HG03135 (cell line): ENCODE results near the gene PTPRM.

ENCODE experiments used
- ATAC-seq: cut with Tn5 transposase; IDR thresholded peaks from one replicate; pipeline ENCODE4 v1.9.1; 2021; ENCODE audit warnings: mild to moderate bottlenecking, moderate library complexity; ENCODE audit not compliant: unreplicated experiment

The PTPRM gene

DNA sequence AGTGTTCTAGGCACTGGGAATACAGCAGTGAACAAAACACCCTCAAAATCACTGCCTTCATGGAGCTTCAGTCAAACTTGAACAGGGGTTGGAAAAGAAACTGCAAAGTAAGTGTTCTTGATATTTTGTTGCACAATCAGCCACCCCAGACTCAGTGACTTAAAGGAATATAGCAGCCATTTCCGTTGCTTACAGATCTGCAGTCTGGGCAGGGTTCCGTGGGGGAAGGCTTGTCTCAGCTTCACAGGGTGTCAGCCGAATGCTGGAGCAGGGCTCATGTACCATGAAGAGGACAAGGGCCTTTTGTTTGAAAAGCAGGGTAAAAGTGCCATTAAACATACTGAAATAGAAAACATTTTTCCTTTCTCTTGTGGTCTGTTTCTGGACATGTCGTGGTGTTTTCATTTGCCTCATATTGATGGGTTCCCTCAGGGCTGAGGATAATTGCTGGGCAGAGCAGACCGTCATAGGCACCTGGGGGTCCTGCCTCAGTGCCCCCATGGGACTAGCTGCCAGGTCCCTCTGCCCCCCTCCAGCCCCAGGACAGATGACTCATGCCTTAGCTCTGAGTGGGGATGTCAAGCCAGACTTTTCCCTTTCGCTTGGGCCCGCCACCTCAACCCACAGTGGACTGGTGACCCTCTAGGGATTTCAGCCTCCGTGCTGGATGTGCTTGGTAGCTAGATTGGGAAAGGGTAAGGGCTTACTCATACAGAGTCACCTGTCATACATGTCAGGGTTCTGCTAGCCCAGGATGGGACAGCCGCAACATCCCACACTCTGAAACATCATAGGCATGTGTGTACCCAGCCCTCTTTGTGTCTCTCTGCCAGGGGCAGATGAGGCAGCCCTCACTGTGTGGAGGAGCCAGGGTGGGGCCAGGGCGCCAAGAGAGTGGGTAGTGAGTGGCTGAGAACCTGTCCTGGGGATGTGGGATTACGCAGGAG, 96.5 kb downstream of the PTPRM start:
- ATAC-seq = no peak

DNA sequence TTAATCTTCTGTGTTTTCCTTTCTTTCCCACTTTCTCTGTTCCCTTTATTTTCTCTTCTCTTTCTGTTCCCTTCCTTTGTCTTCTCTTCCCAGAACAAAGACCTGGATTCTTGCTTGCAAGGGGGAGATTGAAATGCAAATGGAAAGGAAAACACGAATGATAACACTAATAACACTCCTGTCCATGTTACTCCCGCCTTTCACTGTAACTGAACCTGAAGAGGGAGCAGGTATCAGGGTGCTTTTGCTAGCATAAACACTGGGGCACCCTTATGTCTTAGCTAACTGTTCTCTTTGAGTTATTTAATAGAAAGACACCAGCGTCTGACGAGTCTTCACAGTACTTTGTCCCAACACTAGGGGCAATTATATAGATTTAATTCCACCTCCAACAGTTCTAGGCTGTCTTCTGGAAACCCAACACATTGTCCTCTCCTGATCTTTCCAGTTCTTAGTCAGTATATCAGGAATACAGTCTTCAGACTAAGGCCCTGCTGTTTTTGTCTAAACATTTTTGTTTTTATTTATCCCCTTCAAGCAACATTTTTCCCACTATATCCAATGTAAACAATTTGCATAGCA, 99.2 kb downstream of the PTPRM start:
- ATAC-seq = no peak

DNA sequence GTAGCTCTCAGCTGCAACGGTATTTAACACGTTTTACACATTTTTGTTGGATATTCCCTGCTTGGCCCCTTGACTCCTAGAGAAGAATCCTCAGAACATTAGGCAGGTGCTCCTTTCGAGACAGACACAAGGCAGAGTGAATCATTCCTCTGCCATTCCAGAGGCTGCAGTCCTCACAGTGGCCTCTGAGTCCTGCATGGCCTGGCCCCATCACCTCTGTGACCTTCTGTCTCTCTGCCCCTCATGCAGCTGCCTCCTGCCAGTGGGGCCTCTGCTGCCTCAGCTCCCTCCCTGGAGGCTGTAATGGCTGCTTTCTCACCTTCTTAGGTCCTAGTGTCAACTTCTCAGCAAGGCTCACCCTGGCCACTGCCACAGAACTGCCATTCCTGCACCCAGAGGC, 101.3 kb downstream of the PTPRM start:
- ATAC-seq = no peak

DNA sequence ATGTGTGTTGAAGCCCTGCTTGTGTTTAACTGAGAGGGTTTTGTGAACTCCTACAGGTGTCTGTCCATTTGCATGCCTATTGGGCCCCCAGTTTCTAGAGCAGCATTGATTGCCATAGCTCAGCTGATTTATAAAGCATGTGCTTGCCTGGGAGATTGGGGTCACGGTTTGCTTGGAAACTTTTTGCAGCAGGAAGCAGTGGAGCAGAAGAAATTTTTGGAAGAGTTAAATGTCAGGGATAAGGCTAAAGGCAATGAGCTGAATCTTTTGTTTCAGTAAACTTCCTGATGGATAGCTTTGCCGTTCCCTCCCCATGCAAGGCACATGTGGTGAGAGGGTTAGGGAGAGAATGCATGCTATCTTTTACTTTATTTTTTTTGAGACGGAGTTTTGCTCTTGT, 102.2 kb downstream of the PTPRM start:
- no peak for ATAC-seq

DNA sequence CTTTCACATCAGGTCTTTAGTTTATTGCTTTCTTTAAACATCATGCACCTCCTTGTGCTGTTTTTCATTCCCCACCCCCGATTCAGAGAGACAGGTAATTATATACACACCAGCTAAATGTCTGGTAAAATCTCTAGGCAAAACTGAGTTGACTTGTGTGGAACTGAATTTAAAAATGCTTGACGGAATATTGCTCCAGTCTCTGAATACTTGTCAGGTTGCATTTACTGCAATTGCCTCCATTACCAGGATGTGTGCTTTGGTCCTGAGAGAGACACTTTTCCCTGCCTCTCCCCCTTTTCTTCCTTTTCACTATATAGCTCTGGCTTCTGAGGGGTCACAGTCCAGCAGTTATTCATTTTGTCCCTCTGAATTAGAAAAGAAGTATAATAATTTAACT, 104.0 kb downstream of the PTPRM start:
- no peak for ATAC-seq

DNA sequence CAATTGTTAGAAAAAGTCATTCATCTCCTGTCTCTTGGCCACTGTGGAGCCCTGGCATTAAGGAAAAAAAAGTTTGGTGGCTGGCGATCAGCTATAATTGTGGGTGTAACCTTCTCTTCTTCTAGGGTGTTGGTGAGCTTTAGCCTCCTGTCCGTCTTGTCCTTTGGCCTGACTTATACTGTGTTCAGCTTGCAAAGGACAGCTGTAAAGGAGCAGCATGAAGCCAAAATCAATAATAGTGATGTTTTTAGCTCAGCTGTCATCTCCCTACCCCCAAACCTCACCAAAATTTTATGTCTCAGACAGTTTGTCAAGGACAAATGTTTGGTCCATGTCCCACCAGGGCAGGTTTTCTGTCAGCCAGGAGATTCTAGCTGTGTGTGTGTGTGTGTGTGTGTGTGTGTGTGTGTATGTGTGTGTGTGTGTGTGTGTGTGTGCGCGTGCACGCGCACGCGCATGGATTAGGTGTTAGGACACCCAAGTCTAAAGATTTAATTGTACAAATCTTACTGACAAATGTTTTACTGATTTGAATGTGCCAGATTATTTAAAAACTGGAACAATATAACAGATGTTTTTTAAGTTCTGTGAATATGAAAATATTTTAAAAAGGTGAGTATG, 109.2 kb downstream of the PTPRM start:
- no peak for ATAC-seq

DNA sequence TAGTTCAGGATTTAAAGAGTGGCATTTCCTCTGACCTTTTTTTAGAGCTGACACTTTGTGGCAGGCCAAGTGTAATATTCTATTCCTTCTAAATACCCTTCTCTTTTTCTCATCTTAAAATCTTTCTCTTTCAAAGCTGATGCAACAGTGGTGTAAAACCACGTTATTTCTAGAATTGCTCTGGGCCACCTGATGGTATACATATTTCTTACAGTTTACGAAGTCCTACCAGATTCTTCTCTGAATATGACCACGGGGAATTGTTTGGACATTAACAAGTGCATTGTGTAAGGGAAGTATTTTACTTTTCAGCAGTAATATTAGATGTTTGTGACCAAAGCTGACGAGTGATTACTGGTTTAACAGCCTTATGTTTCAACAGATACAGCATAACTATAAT, 109.9 kb downstream of the PTPRM start:
- ATAC-seq = no peak

DNA sequence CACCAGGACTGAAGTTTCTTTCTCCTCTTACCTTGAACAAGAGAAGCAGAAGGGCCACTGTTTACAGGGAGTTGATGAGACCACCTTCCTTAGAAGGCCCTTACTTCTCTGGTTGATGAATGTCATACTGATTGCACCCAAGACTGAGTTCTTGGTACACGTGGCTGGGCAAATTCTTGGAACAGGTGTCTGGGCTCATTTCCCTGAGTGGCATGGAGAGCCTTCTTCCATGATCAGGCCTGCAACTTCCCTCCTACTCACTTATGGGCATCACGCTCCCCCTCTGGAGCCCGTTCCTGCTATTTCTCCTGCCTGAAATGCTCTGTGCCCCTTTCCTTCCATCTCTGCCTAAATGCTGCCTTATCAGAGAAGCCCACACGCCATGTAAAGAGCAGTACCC, 110.3 kb downstream of the PTPRM start:
- ATAC-seq = no peak

DNA sequence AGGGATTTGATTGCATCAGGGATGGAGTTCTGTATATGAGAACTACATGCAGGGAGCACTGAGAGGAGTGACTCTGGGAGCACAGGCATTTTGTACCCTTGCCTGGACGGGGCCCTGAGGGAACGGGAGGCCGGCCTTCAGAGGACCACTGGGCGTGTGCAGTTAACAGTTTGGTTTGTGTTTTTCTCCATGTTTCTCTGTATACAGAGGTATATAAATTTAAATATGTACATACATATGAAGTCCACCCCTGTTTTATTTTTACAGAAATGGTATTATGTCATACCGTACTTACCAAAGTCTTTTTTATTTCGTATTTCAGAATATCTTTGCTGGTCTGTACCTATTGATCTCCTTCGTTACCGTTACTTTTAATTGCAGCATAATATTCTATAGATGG, 111.3 kb downstream of the PTPRM start:
- ATAC-seq = no peak

DNA sequence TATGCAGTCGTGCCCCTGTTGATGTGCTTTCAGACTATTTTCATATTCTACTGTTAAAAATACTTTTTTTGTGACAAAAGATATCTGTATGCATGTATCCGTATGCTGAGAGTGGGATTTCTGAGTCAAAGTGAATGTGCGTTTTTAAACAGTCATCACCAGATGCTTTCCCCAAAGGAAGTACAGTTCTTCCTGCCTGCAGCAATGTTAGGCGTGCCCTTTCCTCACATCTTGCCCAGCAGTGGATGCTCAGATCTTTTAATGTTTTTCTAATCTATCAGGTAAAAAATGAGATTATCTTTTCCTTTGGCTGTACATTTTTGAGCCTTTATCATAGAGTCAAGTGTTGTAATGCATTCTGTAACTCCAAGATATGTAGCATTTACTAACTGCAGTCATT, 111.7 kb downstream of the PTPRM start:
- ATAC-seq = no peak

DNA sequence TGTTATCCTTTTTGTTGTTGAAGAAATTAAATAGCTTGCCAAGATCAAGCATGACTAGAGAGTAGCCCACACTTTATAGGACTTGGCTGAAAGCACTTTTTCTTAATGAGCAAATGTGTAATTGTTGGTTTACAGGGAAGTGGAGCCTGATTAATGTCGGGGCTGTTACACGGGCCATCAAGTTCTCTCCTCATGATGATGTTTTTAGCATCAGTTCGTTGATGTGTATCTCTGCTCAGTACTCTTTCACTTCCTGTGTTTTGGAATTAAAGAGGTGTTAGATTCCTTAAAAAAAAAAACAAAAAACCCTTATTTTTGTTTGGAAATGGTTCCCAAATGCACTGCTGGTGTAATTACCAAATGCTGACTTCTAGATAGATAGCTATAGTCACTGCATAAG, 114.2 kb downstream of the PTPRM start:
- ATAC-seq = no peak

DNA sequence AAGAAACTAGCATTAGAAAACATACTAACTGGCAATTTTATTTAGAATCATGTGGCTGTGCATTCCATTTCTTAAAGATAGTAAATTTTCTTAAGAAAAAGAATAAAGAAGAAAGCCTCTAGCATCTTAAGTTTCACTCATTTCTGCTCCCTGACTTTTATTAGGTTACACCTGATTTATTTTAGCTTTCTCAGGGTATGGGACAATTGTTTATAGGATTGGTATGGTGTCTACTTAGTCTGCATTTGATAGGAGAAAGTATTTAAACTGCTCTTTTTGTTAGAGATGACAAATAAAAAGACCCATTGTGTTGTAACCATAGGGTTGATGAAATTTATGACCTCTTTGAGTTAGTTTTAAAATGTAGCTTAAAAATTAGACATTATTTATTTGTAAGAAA, 115.2 kb downstream of the PTPRM start:
- ATAC-seq = no peak

DNA sequence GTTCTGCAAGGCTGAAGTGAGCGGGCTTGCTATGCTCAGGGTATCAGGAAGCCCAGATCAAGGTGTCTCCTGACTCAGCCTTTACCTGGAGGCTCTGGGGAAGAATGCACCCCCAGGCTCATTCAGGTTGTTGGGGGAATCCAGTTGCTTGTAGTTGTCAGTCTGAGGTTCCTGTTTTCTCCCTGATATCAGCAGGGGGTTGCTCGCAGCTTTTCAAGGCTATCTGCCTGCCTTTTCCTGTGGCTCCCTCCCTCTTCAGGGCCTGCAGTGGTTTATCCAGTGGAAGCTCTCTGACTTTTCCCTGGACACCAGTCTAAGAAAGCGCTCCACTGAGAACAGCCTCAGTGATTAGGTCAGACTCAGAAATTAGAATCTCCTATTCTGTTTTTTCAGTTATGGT, 116.6 kb downstream of the PTPRM start:
- no peak for ATAC-seq

DNA sequence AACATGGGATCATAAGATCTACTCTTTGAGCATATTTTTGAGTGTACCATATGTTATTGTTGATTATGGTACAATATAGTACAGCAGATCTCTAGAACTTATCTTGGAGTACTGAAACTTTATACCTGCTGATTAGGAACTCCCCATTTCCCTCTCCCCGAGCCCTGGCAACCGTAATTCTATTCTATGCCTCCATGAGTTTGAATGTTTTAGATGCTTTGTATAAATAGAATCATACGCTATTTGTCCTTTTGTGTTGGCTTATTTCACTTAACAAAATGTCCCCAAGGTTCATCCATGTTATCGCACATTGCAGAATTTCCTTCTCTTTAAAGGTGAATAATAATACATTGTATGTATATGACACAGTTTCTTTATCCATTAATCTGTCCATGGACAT, 117.2 kb downstream of the PTPRM start:
- ATAC-seq = no peak

DNA sequence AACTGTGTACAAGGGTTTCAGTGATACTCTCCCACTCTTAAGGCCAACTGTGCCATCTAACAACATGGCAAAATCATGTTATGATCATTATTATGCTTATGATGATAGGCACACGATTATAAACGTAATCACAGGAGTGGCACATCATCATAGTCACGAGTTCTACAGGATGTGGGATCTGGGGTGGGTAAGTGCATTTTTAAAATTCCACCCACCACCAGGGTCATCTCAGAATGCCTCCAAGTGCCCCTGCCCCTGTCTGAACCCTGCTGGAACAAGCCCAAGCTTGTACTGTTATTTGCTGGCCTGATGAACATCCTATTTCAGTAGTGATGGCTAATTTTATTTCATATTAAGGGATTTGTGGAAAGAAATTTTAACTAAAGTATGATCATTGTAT, 117.8 kb downstream of the PTPRM start:
- ATAC-seq = no peak

DNA sequence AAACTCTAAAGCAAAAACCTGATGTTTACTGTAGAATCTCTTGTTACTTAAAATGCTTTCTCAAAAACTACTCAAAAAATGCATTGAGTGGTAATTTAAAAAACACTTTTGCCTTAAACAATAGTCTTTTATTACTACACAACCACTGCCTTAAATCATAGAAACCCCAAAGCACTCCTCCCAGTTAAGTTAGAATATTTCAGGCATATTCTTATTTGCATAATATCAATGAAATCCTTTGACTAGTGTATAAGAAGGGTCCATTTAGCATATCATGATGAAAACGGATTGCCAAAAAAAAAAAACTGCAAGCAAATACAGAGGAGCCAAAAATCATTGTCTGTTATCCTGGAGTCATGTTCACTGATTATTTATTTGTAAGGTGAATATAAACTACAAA, 119.2 kb downstream of the PTPRM start:
- no peak for ATAC-seq

DNA sequence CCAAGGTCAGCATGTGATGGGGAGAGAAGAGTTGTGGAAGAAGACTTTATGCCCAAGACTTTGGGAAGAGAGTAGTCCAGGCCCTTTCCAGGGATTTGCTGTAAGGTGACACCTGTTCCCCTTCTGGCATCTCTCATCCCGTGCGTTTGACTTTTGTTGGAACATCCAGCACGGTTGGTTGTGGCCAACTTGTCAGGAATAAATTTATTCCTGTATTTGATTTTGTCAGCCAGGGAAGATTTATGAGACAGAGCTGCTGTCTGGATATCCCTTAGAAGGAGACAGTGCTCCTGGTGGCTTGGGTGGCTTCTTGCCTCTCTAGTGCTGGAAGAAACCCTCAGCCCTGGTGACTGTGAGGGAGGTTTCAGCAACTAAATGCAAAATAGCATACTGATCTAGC, 121.5 kb downstream of the PTPRM start:
- ATAC-seq = no peak

DNA sequence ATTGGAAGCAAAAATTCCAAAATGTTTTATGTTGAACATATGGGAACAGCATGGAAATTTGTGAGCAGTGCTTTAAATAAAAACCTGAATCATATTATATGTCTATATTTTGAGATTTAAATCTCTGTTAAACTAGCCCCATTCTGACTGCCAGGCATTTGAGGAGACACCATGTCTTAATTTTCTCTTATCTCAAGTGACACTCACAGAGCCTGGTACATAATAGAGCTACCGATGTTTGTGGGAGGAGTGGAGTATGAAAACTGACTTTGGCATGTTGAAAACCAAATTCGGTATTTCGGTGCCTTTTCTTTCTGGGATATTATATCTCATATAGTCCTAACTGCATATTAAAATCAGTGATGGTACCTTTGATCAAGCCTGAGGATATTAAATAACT, 124.1 kb downstream of the PTPRM start:
- ATAC-seq = no peak

DNA sequence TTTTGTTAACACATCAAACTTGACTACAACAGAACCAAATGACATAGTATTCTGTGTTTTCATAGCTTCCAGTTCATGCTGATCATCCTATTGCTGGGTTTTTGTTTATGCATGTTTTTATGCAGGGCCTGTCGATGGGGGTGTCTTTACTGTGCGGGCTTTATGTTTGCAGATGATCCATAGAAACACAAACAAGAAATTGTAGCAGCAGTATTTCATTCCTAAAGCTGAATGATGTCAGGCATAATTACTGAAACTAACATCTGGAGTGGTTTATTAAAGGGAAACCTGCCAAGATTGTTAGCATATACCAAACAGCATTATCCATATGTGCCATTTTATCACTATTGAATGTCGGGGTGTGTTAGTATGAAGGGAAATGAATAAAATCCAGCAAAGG, 129.7 kb downstream of the PTPRM start:
- ATAC-seq = no peak

DNA sequence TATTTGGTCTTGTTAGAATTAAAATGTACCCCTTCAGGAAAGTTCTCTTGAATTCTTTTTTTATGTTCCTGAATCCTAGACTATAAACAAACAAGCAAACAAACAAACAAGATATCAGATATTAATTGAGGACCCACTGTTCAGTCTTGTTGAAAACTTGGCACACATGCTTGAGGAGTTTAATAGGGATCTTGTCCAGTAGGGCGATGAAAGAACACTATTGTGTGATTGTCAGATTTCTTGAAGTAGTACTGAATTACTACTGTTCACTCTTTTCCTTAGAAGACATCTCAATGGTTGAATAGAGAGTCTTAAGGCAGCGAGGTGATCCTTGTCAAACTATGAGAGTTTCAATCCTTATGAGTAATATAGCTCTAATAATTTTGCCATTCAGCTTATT, 130.2 kb downstream of the PTPRM start:
- ATAC-seq = no peak

DNA sequence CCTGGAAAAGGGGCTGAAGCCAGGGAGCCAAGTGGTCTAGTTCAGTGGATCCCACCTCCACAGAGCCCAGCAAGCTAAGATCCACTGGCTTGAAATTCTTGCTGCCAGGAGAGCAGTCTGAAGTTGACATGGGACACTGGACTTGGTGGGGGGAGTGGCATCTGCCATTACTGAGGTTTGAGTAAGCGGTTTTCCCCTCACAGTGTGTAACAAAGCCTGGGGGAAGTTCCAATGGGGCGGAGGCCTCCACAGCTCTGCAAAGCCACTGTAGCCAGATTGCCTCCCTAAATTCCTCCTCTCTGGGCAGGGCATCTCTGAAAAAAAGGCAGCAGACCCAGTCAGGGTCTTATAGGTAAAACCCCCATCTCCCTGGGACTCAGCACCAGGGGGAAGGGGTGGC, 144.4 kb downstream of the PTPRM start:
- ATAC-seq = no peak

DNA sequence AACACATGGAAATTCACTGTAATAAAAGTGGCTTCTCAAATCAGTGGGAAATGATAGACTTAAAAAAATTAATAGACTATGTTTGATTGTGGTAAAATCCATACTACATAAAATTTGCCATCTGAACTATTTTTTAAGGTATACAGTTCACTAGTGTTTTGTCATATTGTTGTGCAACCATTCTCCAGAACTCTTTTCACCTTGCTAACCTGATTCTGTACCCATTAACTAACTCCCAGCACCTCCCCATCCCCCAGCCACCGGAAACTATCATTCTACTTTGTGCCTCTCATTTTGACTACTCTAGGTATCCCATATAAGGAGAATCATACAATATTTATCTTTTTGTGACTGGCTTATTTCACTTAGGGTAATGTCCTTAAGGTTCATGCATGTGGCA, 153.3 kb downstream of the PTPRM start:
- ATAC-seq = no peak
